Stimulated activated CD4-positive, alpha-beta T cell treated with anti-CD3 and anti-CD28 coated beads, Interleukin-2, amount 100 ng/mL, for 24 hours (primary cell): ENCODE measurements around the gene PPP2R3C.
A peak's percentile ranks its signal among the peaks of the same experiment; 100 is the strongest.
"Not testable (repeated sequence)": the region's sequence is repeated elsewhere in the genome, so short reads cannot be mapped to it uniquely, and the experiment has no call there.

Source experiments
- DNase-seq, 2 donors: peaks; one replicate each; pipeline ENCODE4 v3.0.0-alpha.2; 2020

Gene PPP2R3C

DNA sequence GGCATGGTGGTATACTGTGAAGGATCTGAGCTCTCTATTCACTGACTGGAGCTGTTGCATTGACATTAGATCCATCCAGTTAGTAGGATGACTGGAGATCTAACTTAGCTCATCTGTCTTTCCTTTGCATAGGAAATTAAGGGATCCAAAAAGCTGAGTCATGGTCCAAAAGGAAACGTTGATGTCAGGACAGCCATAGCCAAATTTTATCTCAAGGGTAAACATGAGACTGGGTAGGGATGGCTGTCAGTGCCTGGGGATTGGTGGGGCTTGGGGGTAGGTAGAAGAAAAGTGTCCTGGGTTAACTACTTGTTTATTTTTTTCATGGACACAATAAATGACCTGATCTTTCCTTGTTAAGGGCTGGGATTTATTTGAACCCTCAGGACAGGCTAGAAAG is 71.1 kb downstream of the PPP2R3C start:
- no peak for DNase-seq

DNA sequence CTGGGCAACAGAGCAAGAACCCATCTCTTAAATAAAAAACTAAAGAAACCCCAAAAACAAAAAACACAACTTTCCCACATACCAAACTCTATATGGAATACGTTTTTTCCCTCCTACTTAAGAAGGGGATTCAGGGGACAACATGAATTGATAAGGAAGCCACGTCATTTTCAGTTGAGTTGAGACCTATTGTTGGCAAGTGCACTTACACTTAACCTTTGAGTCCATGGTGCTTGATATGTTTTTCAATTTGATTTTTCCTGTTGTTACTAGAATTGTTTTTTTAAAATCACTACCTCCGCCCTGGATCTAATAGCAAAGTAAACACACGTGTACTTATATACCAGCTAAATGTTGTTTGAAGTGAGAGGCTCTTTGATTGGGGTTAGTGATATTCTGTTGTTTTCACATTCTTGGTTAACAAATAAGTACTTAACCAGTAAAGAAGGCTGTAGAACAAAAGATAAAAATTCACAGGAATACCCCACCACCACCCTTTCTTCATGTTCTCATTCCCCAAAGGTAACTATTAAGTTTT is 73.7 kb downstream of the PPP2R3C start:
- DNase-seq, result no peak

DNA sequence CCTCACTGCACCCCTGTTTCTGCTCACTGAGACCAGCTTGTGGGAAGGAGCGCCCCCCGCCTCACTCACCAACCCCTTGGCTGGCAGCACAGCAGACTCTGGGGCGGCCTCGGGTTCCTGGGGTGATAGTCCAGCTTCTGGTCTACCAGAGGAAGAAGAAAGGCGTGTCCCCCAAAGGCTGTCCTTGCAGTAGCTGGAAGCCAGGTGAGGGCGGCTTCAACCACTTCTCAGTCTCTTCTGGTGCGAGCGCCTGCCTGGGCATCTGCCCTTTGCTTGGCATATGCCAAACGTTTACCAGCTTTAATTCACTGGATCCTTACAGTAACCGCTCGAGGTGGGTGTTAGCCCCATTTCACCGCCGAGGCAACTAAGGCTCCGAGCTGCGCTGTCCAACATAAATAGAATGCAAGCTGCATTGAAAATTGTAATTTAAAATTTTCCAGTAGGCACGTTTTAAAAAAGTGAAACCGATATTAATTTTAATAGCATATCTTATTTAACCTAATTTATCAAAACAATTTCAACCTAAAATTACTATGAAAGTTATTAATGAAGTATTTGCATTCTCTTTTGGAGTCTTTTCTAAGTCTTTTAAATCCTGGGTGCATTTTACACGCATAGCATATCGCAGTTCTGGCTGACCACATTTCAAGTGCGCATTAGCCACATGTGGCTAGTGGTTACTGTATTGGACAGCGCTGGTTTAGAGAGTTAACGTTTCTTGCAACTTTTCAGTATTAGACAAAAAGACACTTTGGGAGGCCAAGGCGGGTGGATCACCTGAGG is 74.8 kb downstream of the PPP2R3C start:
- DNase-seq, result peak in 1 of 2 donors; percentile 49

DNA sequence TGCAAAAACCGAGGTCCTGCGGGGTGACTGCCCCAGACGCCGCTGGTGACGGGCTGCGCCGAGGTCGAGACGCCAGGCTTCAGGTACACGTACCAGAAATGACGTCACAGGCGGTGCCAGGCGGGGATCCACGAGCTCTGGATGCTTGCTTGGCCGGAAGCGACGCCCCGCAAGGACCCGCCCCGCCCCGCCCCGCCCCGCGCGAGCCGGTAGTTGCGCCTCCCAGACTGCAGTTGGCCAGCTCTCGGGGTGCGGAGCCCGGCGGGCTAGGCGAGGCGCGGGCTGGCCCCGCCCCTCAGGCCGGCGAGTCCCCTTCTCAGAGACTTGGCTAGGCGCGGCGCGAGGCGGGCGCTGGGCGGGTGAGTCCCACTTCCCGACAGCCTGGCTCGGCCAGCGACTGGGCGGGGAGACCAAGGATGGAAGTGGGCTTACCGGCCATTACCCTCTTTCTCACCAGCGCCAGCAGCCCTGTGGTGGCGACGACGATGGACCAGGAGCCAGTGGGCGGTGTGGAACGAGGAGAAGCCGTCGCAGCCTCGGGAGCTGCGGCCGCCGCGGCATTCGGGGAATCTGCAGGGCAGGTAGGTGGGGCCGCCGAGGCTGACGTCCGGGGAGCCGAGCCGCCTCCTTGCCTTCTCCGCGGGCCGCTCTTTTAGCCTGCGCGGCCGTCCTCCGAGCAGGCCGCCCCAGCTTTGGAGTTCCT is 75.6 kb downstream of the PPP2R3C start, which contains the start of gene FAM177A1:
FAM177A1 (plus strand) TSS at position 225 of the 703 bp plus-strand sequence; CDS start at position 417, 192 bp downstream.
- DNase-seq, result peak; percentile 97 to 99

DNA sequence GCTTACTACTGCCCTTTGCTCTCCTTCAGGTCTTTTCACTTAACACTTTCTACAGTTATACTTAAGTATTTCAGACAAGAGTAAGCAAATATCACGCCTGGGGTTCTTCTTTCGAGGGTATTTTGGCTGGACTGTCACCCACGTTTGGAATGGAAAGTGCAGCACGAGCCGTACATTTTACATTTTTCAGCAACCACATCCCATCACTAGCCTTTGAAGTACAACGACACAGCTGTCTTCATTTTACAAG is 76.1 kb downstream of the PPP2R3C start:
- no peak for DNase-seq

DNA sequence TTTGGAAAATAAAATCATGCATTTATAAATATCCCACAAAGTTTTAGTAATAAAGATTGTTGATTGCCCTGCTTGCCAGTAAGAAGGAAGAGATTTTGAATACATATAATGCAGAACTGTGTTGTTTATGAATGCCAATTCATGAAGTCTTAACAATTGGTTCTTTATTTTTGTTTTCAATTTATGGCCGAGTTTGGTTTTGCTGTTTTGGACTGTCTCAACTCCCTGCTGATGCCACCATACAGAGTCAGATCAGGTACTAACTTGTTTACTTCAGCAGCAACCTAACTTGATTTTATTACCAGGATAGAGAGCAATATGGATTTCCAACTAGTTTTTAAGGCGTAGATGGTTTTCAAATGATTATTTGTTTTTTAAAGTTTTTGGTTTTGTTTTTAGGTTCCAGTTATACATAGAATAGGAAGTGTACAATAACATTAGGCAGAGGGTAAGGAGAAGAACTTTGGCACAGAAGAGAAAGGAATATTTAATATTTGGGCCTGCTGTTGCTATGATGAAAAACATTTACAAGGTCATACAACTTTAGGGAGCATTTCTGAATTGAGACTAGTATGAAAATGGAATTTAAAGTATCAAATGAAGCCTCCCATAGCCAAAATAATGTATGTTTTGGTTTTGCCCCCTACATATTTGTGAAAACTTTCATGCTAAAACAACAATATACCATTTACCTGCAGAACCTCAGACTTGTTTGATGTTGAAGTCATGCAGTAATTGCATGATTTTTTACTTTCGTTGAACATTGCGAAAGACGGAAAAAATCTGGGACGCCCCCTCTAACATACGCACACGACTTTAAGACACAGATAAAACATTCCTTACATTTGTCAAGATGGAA is 76.6 kb downstream of the PPP2R3C start:
- DNase-seq, result peak in 1 of 2 donors; percentile 17

DNA sequence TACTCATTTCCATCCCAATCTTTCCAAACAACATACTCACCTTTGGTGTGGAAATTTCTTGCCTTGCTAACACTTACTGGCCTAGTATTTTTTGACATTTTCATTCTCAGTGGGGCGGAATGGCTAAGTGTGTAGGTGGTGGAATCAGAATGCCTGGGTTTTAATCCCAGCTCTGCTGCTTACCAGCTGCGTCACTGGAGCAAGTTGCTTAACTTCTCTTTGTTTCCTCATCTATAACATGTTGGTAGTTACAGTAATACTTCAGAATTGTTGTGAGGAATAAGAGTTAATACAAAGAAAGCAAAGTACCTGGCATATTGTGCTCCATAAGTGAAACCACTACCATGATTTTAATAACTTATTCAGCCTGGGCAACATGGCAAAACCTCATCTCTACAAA is 78.7 kb downstream of the PPP2R3C start:
- no peak for DNase-seq

DNA sequence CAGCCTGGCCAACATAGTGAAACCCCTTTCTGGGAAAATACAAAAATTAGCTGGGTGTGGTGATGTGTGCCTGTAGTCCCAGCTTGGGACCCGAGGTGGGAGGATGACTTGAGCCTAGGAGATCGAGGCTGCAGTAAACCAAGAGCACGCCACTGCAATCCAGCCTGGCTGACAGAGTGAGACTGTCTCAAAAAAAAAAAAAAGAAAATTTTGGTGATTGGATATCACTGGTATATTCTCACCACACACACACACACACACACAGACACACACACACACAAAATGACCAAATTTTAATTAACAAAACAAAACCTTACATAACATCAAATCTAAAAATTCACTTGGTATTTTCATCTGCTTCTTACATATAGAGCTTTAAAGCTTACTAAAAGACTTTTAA is 79.2 kb downstream of the PPP2R3C start:
- no peak for DNase-seq

DNA sequence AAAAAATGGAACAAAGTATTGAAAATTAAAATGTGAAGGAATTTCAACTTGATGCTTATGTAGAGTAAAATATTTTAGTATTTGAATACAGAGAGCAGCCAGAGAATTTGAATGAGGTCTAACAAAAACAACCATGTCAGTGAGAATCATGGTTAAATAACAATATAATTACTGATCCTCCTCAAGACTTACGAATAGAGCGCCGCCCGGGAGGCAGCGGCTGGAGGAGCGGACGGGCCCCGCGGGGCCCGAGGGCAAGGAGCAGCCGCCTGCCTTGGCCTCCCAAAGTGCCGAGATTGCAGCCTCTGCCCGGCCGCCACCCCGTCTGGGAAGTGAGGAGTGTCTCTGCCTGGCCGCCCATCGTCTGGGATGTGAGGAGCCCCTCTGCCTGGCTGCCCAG is 83.5 kb downstream of the PPP2R3C start:
- not testable (repeated sequence) for DNase-seq
